ENCODE measurements around the gene OR2AG1.

DNA sequence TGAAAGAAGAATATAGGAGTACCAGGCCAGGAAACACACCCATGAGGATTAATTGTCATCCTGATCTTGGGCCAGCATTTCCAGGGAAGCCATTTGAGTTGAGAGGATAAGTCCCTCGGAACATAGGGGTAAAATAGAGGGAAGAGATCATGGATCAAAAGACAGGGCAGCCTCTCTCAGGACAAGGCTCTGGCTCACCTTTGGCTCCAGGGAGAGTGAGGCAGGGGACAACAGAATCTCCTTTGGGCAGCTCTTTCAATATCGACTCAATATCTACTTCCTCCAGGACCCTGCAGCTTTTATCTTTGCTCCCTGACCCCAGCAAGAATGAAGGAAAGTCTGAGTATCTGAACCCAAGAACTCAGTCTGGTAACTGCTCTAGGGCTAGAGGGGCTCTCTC, at the start of gene OR2AG1:
- TF ChIP-seq, protein P1, sequence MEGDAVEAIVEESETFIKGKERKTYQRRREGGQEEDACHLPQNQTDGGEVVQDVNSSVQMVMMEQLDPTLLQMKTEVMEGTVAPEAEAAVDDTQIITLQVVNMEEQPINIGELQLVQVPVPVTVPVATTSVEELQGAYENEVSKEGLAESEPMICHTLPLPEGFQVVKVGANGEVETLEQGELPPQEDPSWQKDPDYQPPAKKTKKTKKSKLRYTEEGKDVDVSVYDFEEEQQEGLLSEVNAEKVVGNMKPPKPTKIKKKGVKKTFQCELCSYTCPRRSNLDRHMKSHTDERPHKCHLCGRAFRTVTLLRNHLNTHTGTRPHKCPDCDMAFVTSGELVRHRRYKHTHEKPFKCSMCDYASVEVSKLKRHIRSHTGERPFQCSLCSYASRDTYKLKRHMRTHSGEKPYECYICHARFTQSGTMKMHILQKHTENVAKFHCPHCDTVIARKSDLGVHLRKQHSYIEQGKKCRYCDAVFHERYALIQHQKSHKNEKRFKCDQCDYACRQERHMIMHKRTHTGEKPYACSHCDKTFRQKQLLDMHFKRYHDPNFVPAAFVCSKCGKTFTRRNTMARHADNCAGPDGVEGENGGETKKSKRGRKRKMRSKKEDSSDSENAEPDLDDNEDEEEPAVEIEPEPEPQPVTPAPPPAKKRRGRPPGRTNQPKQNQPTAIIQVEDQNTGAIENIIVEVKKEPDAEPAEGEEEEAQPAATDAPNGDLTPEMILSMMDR (conservative IDR thresholded peaks at IDR 0.05; ENCODE audit: low read depth, low read length) = no peak
- TF ChIP-seq CEBPB (IDR thresholded peaks at IDR 0.05; ENCODE audit: low read depth, low read length) = no peak
- TF ChIP-seq RCOR1 (IDR thresholded peaks at IDR 0.05; ENCODE audit: insufficient replicate concordance, low read length) = no peak
- no peak for TF ChIP-seq POLR2A (IDR thresholded peaks at IDR 0.05; ENCODE audit: low read depth, low read length)
- no peak for TF ChIP-seq RAD21 (IDR thresholded peaks at IDR 0.05; ENCODE audit: low read length)
- no peak for TF ChIP-seq MAZ (IDR thresholded peaks at IDR 0.05; ENCODE audit: borderline replicate concordance, low read depth, low read length)
- TF ChIP-seq NFE2L2 (IDR thresholded peaks at IDR 0.05; ENCODE audit: low read depth, low read length) = no peak
- no peak for TF ChIP-seq CHD1 (IDR thresholded peaks at IDR 0.05; ENCODE audit: low read depth, low read length)
